ENCODE measurements around the gene RNF123.
A peak's percentile ranks its signal among the peaks of the same experiment; 100 is the strongest.

The RNF123 gene

DNA sequence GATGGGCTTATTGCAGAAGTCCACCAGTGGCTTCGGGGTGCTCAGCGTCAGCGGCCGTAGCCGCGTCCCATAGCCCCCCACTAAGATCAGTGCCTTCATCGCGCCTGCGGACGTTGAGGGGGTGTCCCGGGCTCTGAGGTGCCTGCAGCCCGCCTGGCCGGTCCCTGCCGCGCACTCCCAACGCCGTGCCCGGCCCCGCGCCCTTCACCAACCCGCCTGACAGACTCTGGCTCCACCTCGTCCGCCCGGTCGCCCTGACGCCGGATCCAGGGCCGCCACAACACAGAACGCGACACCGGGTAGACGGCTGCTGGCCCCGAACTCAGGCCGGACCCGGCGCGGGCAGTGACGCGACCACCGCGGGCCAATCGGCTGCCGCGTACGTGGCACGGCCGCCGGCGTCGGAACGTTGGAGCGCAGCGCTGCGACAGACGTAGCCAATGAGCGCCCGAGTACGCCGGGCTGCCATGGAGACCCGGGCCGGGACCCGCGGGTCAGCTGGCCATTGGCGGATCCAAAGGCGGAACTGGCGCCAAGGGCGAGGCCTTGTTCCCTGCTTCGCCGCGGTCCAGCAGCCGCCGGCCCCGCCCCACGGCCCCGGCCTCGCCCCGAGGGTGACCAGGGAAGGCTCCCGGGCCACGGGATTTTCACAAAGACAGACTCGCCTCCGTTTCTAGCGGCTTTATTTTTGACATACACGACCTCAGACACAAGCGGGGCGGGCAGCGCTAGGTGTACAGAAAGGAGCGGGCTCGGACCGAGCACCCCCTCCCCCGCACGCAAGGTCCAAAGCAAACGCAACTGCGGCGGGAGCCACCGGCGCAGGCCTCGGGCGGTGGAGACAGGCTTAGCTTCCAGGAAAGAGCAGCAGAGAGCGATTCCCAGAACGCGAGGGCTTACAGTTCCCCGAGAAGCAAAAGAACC lies 34.5 kb downstream of the RNF123 start, which contains the start of gene GMPPB:
Gene GMPPB, minus strand, starts transcription at position 324 of the 924 bp plus-strand sequence. Its CDS starts 225 bp downstream, at position 99.
- Histone ChIP-seq H3K27ac (ENCODE audit: low read depth, low read length) (peak within 1 kb of the TSS; percentile 96), H3K36me3 (ENCODE audit: insufficient read depth, low read length) (peaks cover 48% of the 10 kb centered on the region), H3K4me1 (ENCODE audit: insufficient read depth, low read length) (peaks cover 21% of the 10 kb centered on the region), H3K9ac (ENCODE audit: low read length) (peak within 1 kb of the TSS; percentile 92), H3K27me3 (ENCODE audit: control insufficient read depth in 1 of 2, insufficient read depth in 2 of 2, low read length in 2 of 2) (no peaks in the 10 kb centered on the region), H3K9me3 (ENCODE audit: low read length) (no peaks in the 10 kb centered on the region), H3K4me3 (ENCODE audit: low read depth in 1 of 2, low read length in 2 of 2) (peak within 1 kb of the TSS; percentile 94)

- Histone ChIP-seq H3K4me1 (ENCODE audit: insufficient read depth, low read length) (peaks cover 19% of the 10 kb centered on the region), H3K36me3 (ENCODE audit: insufficient read depth, low read length) (peaks cover 48% of the 10 kb centered on the region), H3K9me3 (ENCODE audit: low read length) (no peaks in the 10 kb centered on the region), H3K27me3 (ENCODE audit: control insufficient read depth in 1 of 2, insufficient read depth in 2 of 2, low read length in 2 of 2) (no peaks in the 10 kb centered on the region), H3K27ac (ENCODE audit: low read depth, low read length) (peak overlapping the region; percentile 96), H3K4me3 (ENCODE audit: low read depth in 1 of 2, low read length in 2 of 2) (peak overlapping the region; percentile 50 to 61), H3K9ac (ENCODE audit: low read length) (peak overlapping the region; percentile 44)
These were observed 35.2 kb downstream of the RNF123 start for GRCh38 chr3:49724586-49724985.

DNA sequence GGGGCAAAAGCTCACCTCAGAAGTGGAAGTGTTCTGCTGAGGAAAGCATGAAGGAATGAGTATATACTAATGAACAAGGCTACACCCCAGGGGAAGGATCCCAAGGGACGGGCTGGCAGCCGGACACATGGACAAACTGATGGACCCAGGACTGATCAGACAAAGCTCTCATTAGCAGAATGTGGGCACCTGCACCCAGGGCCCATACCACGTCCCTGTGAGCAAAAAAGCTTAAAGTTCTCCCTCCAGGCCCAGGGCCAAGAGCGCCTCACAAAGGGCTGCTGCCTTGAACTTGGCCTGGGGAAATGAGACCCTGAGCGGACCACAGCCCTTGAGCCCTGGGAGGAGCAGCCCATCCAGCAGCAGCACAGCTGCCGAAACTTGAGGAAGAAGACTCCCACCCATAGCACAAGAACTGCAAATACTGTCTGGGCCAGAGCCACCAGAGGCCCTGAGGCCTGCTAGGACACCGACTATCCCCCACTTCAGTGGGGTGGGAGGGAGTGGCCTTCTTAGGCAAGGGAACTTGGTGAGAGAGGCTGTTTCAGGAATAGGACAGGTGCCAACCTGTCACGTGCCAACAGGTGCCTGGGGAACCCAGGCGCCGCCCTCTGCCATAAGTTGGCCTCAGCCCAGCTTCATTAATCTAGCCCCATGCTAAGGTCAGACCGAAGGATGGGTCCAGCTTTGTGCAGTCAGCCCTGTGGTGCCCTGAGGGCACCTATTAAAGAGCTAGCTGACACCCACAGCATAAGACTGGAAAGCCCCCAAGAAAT lies 36.7 kb downstream of the RNF123 start:
- H3K4me1 ChIP-seq (ENCODE audit: insufficient read depth, low read length), result peaks cover 19% of the 10 kb centered on the region
- no peaks in the 10 kb centered on the region for H3K9me3 ChIP-seq (ENCODE audit: low read length)
- no peak overlapping the region for H3K4me3 ChIP-seq (ENCODE audit: low read depth in 1 of 2, low read length in 2 of 2)
- no peak overlapping the region for H3K9ac ChIP-seq (ENCODE audit: low read length)
- no peaks in the 10 kb centered on the region for H3K27me3 ChIP-seq (ENCODE audit: control insufficient read depth in 1 of 2, insufficient read depth in 2 of 2, low read length in 2 of 2)
- peaks cover 49% of the 10 kb centered on the region for H3K36me3 ChIP-seq (ENCODE audit: insufficient read depth, low read length)
- H3K27ac ChIP-seq (ENCODE audit: low read depth, low read length), result no peak overlapping the region

- Histone ChIP-seq H3K27me3 (ENCODE audit: control insufficient read depth in 1 of 2, insufficient read depth in 2 of 2, low read length in 2 of 2) (no peaks in the 10 kb centered on the region), H3K9me3 (ENCODE audit: low read length) (no peaks in the 10 kb centered on the region), H3K27ac (ENCODE audit: low read depth, low read length) (no peak overlapping the region), H3K4me1 (ENCODE audit: insufficient read depth, low read length) (peaks cover 18% of the 10 kb centered on the region), H3K4me3 (ENCODE audit: low read depth in 1 of 2, low read length in 2 of 2) (no peak overlapping the region), H3K9ac (ENCODE audit: low read length) (no peak overlapping the region), H3K36me3 (ENCODE audit: insufficient read depth, low read length) (peaks cover 48% of the 10 kb centered on the region)
These were observed 38.0 kb downstream of the RNF123 start for GRCh38 chr3:49727154-49727923.

DNA sequence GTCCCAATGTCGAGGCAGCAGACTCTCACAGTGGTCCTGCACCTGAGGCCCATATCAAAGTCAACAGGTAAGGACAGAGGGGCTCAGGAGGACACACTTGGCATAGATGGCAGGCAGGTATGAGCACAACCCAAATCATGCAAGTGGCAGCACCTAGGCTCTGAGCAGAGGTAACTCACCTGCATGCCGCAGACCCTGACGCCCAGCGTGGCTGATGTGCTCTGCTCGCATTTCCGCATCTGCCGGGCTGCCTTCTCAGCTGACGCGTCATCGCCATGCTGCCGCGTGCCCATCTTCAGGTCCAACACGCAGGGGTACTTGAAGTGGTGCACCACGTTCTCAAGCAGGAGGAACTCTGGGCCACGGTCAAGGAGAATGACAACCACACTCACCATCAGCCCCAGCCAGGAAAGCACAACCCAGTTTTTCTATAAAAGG lies 38.6 kb downstream of the RNF123 start:
- Histone ChIP-seq H3K27me3 (ENCODE audit: control insufficient read depth in 1 of 2, insufficient read depth in 2 of 2, low read length in 2 of 2) (no peaks in the 10 kb centered on the region), H3K9ac (ENCODE audit: low read length) (no peak overlapping the region), H3K4me1 (ENCODE audit: insufficient read depth, low read length) (peaks cover 12% of the 10 kb centered on the region), H3K36me3 (ENCODE audit: insufficient read depth, low read length) (peaks cover 51% of the 10 kb centered on the region), H3K27ac (ENCODE audit: low read depth, low read length) (no peak overlapping the region), H3K4me3 (ENCODE audit: low read depth in 1 of 2, low read length in 2 of 2) (no peak overlapping the region), H3K9me3 (ENCODE audit: low read length) (no peaks in the 10 kb centered on the region)

DNA sequence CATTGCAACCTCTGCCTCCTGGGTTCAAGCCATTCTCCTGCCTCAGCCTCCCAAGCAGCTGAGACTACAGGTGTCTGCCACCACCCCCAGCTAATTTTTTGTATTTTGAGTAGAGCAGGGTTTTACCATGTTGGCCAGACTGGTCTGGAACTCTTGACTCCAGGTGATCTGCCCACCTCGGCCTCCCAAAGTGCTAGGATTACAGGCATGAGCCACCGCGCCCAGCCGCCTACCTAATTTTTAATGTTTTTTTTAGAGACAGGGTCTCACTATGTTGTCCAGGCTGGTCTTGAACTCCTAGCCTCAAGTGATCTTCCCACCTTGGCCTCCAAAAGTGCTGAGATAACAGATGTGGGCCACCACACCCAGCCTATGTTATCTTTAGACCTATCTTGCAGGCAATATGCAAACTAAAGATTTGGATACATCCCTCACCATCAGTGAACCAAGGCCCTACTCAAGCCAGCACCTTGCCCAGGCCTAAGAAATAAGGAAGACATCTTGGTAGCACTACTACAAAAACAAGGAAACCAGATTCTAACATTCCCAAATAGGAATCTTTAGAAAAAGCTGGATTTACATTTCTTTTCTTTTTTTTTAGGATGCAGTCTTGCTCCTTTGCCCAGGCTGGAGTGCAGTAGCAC lies 40.7 kb downstream of the RNF123 start:
- no peaks in the 10 kb centered on the region for H3K4me1 ChIP-seq (ENCODE audit: insufficient read depth, low read length)

GRCh38 chr3:49732597-49732996 lies 43.2 kb downstream of the RNF123 start:
- peaks cover 61% of the 10 kb centered on the region for H3K36me3 ChIP-seq (ENCODE audit: insufficient read depth, low read length)

More for the DNA sequence above, 40.7 kb downstream of the RNF123 start:
- Histone ChIP-seq H3K36me3 (ENCODE audit: insufficient read depth, low read length) (peaks cover 67% of the 10 kb centered on the region), H3K27me3 (ENCODE audit: control insufficient read depth in 1 of 2, insufficient read depth in 2 of 2, low read length in 2 of 2) (no peaks in the 10 kb centered on the region), H3K27ac (ENCODE audit: low read depth, low read length) (no peak overlapping the region), H3K9ac (ENCODE audit: low read length) (no peak overlapping the region), H3K4me3 (ENCODE audit: low read depth in 1 of 2, low read length in 2 of 2) (no peak overlapping the region), H3K9me3 (ENCODE audit: low read length) (no peaks in the 10 kb centered on the region)

DNA sequence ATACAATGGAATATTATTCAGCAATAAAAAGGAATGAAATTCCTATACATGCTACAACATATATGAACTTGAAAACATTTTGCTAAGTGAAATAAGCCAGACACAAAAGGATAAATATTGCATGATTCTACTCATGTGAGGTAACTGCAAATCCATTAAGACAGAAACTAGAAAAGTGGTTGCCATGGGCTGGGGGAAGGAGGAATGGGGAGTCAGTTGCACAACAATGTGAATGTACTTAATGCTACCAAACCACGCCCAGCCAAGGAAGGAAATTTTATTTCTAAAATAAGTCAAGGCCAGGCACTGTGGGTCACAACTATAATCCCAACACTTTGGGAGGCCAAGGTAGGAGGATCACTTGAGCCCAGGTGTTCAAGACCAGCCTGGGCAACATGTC lies 44.2 kb downstream of the RNF123 start:
- no peak overlapping the region for H3K4me3 ChIP-seq (ENCODE audit: low read depth in 1 of 2, low read length in 2 of 2)
- H3K9me3 ChIP-seq (ENCODE audit: low read length), result no peaks in the 10 kb centered on the region
- H3K27ac ChIP-seq (ENCODE audit: low read depth, low read length), result no peak overlapping the region
- no peaks in the 10 kb centered on the region for H3K4me1 ChIP-seq (ENCODE audit: insufficient read depth, low read length)
- H3K27me3 ChIP-seq (ENCODE audit: control insufficient read depth in 1 of 2, insufficient read depth in 2 of 2, low read length in 2 of 2), result no peaks in the 10 kb centered on the region
- no peak overlapping the region for H3K9ac ChIP-seq (ENCODE audit: low read length)
- peaks cover 63% of the 10 kb centered on the region for H3K36me3 ChIP-seq (ENCODE audit: insufficient read depth, low read length)

More at GRCh38 chr3:49732597-49732996, 43.2 kb downstream of the RNF123 start:
- H3K4me1 ChIP-seq (ENCODE audit: insufficient read depth, low read length), result no peaks in the 10 kb centered on the region
- no peaks in the 10 kb centered on the region for H3K27me3 ChIP-seq (ENCODE audit: control insufficient read depth in 1 of 2, insufficient read depth in 2 of 2, low read length in 2 of 2)
- no peak overlapping the region for H3K9ac ChIP-seq (ENCODE audit: low read length)
- no peak overlapping the region for H3K27ac ChIP-seq (ENCODE audit: low read depth, low read length)
- H3K9me3 ChIP-seq (ENCODE audit: low read length), result no peaks in the 10 kb centered on the region
- H3K4me3 ChIP-seq (ENCODE audit: low read depth in 1 of 2, low read length in 2 of 2), result no peak overlapping the region

DNA sequence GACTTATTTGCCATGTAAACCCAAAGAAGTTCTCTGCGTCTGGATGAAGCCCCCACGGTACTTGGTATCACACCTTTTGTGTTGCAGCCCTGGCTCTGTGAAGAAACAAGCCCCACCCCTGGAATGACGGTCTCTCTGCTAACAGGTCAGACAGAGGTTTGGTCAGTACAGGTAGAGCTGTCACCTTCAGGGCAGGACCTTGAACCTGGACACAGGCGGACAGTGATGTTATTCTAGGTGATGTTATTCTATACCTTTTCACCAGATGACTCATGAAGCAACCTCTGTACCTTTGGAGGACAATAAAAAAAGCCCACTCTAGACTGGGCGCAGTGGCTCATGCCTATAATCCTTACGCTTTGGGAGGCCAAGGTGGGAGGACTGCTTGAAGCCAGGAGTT lies 45.4 kb downstream of the RNF123 start:
- no peak overlapping the region for H3K4me3 ChIP-seq (ENCODE audit: low read depth in 1 of 2, low read length in 2 of 2)
- no peaks in the 10 kb centered on the region for H3K4me1 ChIP-seq (ENCODE audit: insufficient read depth, low read length)
- no peaks in the 10 kb centered on the region for H3K27me3 ChIP-seq (ENCODE audit: control insufficient read depth in 1 of 2, insufficient read depth in 2 of 2, low read length in 2 of 2)
- H3K27ac ChIP-seq (ENCODE audit: low read depth, low read length), result no peak overlapping the region
- peaks cover 67% of the 10 kb centered on the region for H3K36me3 ChIP-seq (ENCODE audit: insufficient read depth, low read length)
- no peaks in the 10 kb centered on the region for H3K9me3 ChIP-seq (ENCODE audit: low read length)
- no peak overlapping the region for H3K9ac ChIP-seq (ENCODE audit: low read length)

DNA sequence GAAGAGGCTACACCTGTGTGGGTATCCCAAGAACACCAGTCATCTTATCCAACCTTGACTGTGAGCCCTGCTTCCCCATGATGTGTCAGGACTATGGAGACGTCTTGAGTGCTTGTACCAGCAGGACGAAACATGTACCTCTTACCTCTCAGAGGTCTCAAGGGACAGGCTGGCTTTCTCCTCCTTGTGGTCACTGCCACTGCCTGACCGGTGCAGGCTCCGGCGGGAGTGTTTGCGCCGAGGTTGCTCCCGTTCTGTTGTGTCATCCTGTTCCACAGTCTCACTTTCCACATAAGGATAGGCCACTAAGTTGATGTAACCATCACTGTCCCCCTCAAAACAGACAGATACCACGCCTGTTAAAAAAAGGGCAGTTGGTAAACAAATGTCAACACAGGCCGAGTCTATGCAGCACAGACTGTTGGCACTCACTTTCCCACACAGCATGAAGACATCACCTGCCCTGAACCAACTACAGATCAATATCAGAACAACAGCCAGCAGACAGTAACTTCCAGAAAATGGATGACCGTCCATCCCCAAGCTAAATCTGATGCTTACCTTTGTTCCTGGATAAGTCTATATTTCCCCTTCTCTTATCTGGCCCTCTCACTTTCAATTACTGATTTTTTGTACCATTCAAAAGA lies 48.8 kb downstream of the RNF123 start:
- Histone ChIP-seq H3K4me3 (ENCODE audit: low read depth in 1 of 2, low read length in 2 of 2) (no peak overlapping the region), H3K36me3 (ENCODE audit: insufficient read depth, low read length) (peaks cover 45% of the 10 kb centered on the region), H3K9ac (ENCODE audit: low read length) (no peak overlapping the region), H3K4me1 (ENCODE audit: insufficient read depth, low read length) (no peaks in the 10 kb centered on the region), H3K27me3 (ENCODE audit: control insufficient read depth in 1 of 2, insufficient read depth in 2 of 2, low read length in 2 of 2) (no peaks in the 10 kb centered on the region), H3K27ac (ENCODE audit: low read depth, low read length) (no peak overlapping the region), H3K9me3 (ENCODE audit: low read length) (no peaks in the 10 kb centered on the region)

Data from muscle layer of colon (tissue), 2 donors.